PC-3 (cell line): ENCODE results near the gene ESYT2. TPM values are rescaled to one million over a fixed set of nuclear protein-coding genes. Genes with fewer than 3 reads are reported as not detected.

Experiments used
- ATAC-seq: fragments of 200-7000 bp; cut with Tn5 transposase; 2 replicates; pipeline ENCODE4 v1.9.1; 2020; ENCODE audit warnings: mild to moderate bottlenecking, moderate library complexity
- BruUV-seq: library from RNA; stranded (reverse); fragments of 400-500 nt; replicated peaks from 2 replicates; lab custom pipeline; 2021; lab: Mats Ljungman, UMichigan
- CTCF ChIA-PET: fragments of 300-600 bp; sonication (Branson Sonifier 250); formaldehyde crosslinking; loops from one replicate; lab custom pipeline; 2022; ENCODE audit warnings: antibody characterized with exemption; lab: Charles Lee
- POLR2A ChIA-PET: fragments of 300-600 bp; sonication (Branson Sonifier 250); formaldehyde crosslinking; loops from one replicate; lab custom pipeline; 2022; ENCODE audit warnings: antibody characterized with exemption; ENCODE audit not compliant: unreplicated experiment; lab: Charles Lee
- DNase-seq: peaks from one replicate; pipeline ENCODE4 v3.0.0-alpha.2; 2015
- H2AFZ ChIP-seq: fragments of 300-600 bp; sonication (generic); 2 replicates; pipeline ENCODE4 v1.6.0; 2016; ENCODE audit warnings: antibody characterized with exemption, low read length
- H3F3A ChIP-seq: fragments of 300-600 bp; sonication (generic); one replicate; pipeline ENCODE4 v1.6.0; 2017; ENCODE audit warnings: antibody characterized with exemption, low read length, control low read depth, mild to moderate bottlenecking; ENCODE audit not compliant: unreplicated experiment
- H3K27ac ChIP-seq: fragments of 300-600 bp; sonication (generic); 2 replicates; pipeline ENCODE4 v1.5.1; 2016; ENCODE audit warnings: mild to moderate bottlenecking, low read length
- H3K27me3 ChIP-seq: fragments of 300-600 bp; sonication (generic); 2 replicates; pipeline ENCODE4 v1.6.1; 2016; ENCODE audit warnings: low read length, mixed read lengths
- H3K36me3 ChIP-seq: fragments of 300-600 bp; sonication (generic); 2 replicates; pipeline ENCODE4 v1.6.1; 2016; ENCODE audit warnings: low read depth, mixed run types, low read length, mixed read lengths
- H3K4me1 ChIP-seq: fragments of 300-600 bp; sonication (generic); 2 replicates; pipeline ENCODE4 v1.5.1; 2016; ENCODE audit warnings: low read length; ENCODE audit not compliant: insufficient read depth
- H3K4me2 ChIP-seq: fragments of 300-600 bp; sonication (generic); 2 replicates; pipeline ENCODE4 v1.6.0; 2016; ENCODE audit warnings: low read length
- H3K4me3 ChIP-seq: fragments of 300-600 bp; sonication (generic); 2 replicates; pipeline ENCODE4 v1.5.1; 2016; ENCODE audit warnings: mild to moderate bottlenecking, low read length, mixed read lengths
- H3K79me2 ChIP-seq: fragments of 300-600 bp; sonication (generic); 2 replicates; pipeline ENCODE4 v1.6.1; 2017; ENCODE audit warnings: low read length, mixed read lengths
- H3K9ac ChIP-seq: fragments of 300-600 bp; sonication (generic); 2 replicates; pipeline ENCODE4 v1.6.0; 2016; ENCODE audit warnings: mild to moderate bottlenecking, low read length
- H3K9me2 ChIP-seq: fragments of 300-600 bp; sonication (generic); replicated peaks from 2 replicates; pipeline ENCODE4 v1.6.1; 2016; ENCODE audit warnings: mixed run types, low read length, mixed read lengths
- H3K9me3 ChIP-seq: fragments of 300-600 bp; sonication (generic); 2 replicates; pipeline ENCODE4 v1.6.1; 2016; ENCODE audit warnings: low read length, mixed read lengths
- H4K20me1 ChIP-seq: fragments of 300-600 bp; sonication (generic); 2 replicates; pipeline ENCODE4 v1.6.1; 2016; ENCODE audit warnings: low read length, mixed read lengths
- EZH2 ChIP-seq: fragments of 300-600 bp; sonication (generic); IDR thresholded peaks from one replicate; pipeline ENCODE4 v1.6.1; 2017; ENCODE audit warnings: antibody characterized with exemption, mild to moderate bottlenecking, low read length; ENCODE audit not compliant: unreplicated experiment
- EZH2phosphoT487 ChIP-seq: fragments of 300-600 bp; sonication (generic); IDR thresholded peaks from 2 replicates; pipeline ENCODE4 v1.6.1; 2018; ENCODE audit warnings: mild to moderate bottlenecking, antibody characterized with exemption, low read length, borderline replicate concordance
- intact Hi-C: fragments of 100-400 bp; cut with micrococcal nuclease; formaldehyde crosslinking; loops from 2 replicates; pipeline ENCODE4 v1.9.0; 2023
- total RNA-seq: library from RNA; depleted of rRNA; stranded (reverse); fragments of >200 nt; gene quantifications from 2 replicates; pipeline ENCODE4 v1.2.3, GENCODE V29; 2014
- TF ChIP-seq, protein P1 (sequence below): fragments of 300-600 bp; sonication (generic); conservative IDR thresholded peaks from 2 replicates; pipeline ENCODE4 v1.5.1; 2017; ENCODE audit warnings: antibody characterized with exemption, low read depth, mild to moderate bottlenecking, low read length

The ESYT2 gene
- total RNA-seq, 1 experiment from 2014 or later: 76.1 TPM

GRCh38 chr7:158695056-158695455 is 134.3 kb downstream of the ESYT2 start:
- Histone ChIP-seq H3K9me3 (no peaks in the 10 kb centered on the region), H3K4me1 (no peaks in the 10 kb centered on the region), H4K20me1 (no peaks in the 10 kb centered on the region), H3K36me3 (peaks cover 48% of the 10 kb centered on the region), H3K27me3 (no peaks in the 10 kb centered on the region), H3K9ac (no peak overlapping the region), H3K4me2 (no peak overlapping the region), H3K4me3 (no peak overlapping the region), H3K27ac (no peak overlapping the region), H3K79me2 (peaks cover 52% of the 10 kb centered on the region), H2AFZ (no peak overlapping the region), H3F3A (no peaks in the 10 kb centered on the region), H3K9me2 (no peaks in the 10 kb centered on the region)
- intact Hi-C loops: no loop called here
- no TSS peak for BruUV-seq
- TF ChIP-seq, protein P1, sequence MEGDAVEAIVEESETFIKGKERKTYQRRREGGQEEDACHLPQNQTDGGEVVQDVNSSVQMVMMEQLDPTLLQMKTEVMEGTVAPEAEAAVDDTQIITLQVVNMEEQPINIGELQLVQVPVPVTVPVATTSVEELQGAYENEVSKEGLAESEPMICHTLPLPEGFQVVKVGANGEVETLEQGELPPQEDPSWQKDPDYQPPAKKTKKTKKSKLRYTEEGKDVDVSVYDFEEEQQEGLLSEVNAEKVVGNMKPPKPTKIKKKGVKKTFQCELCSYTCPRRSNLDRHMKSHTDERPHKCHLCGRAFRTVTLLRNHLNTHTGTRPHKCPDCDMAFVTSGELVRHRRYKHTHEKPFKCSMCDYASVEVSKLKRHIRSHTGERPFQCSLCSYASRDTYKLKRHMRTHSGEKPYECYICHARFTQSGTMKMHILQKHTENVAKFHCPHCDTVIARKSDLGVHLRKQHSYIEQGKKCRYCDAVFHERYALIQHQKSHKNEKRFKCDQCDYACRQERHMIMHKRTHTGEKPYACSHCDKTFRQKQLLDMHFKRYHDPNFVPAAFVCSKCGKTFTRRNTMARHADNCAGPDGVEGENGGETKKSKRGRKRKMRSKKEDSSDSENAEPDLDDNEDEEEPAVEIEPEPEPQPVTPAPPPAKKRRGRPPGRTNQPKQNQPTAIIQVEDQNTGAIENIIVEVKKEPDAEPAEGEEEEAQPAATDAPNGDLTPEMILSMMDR: no peak
- TF ChIP-seq EZH2phosphoT487 (no peak), EZH2 (no peak)
- ATAC-seq (no peak), DNase-seq (no peak)
- ChIA-PET POLR2A (no interaction called here), CTCF (no interaction called here)

GRCh38 chr7:158694650-158695049 is 134.7 kb downstream of the ESYT2 start:
- Histone ChIP-seq H3K36me3 (peaks cover 49% of the 10 kb centered on the region), H3K79me2 (peaks cover 49% of the 10 kb centered on the region), H3K27me3 (no peaks in the 10 kb centered on the region), H2AFZ (no peak overlapping the region), H3K9me2 (no peaks in the 10 kb centered on the region), H4K20me1 (no peaks in the 10 kb centered on the region), H3K9me3 (no peaks in the 10 kb centered on the region), H3K9ac (no peak overlapping the region), H3K27ac (no peak overlapping the region), H3K4me3 (no peak overlapping the region), H3F3A (no peaks in the 10 kb centered on the region), H3K4me2 (no peak overlapping the region), H3K4me1 (no peaks in the 10 kb centered on the region)
- ATAC-seq (no peak), DNase-seq (no peak)
- no TSS peak for BruUV-seq
- TF ChIP-seq, protein P1: no peak
- TF ChIP-seq EZH2 (no peak), EZH2phosphoT487 (no peak)
- ChIA-PET CTCF (no interaction called here), POLR2A (no interaction called here)
- intact Hi-C loops: no loop called here

GRCh38 chr7:158689488-158689887 is 139.8 kb downstream of the ESYT2 start:
- Histone ChIP-seq H3K9me2 (no peaks in the 10 kb centered on the region), H4K20me1 (no peaks in the 10 kb centered on the region), H3K79me2 (peaks cover 8% of the 10 kb centered on the region; the same call in 1 of the 2 replicates), H3K27ac (no peak overlapping the region), H3K27me3 (no peaks in the 10 kb centered on the region), H3K4me2 (no peak overlapping the region), H3K4me1 (no peaks in the 10 kb centered on the region), H2AFZ (no peak overlapping the region), H3F3A (no peaks in the 10 kb centered on the region), H3K9me3 (no peaks in the 10 kb centered on the region), H3K9ac (no peak overlapping the region), H3K36me3 (peaks cover 58% of the 10 kb centered on the region), H3K4me3 (no peak overlapping the region)
- intact Hi-C loops: no loop called here
- no TSS peak for BruUV-seq
- ATAC-seq (no peak), DNase-seq (no peak)
- ChIA-PET CTCF (no interaction called here), POLR2A (no interaction called here)
- TF ChIP-seq EZH2: no peak
- TF ChIP-seq, protein P1: no peak
- TF ChIP-seq EZH2phosphoT487: no peak
